HepG2 (cell line): Measurements from ENCODE around the gene CCDC117. TPM values are rescaled to one million over a fixed set of nuclear protein-coding genes. Genes with fewer than 3 reads are reported as not detected.

Source experiments
- BCL6 ChIP-seq: IDR thresholded peaks from 2 replicates; pipeline ENCODE4 v1.6.1; 2016; ENCODE audit warnings: missing genetic modification reagents, missing compliant biosample characterization
- ELF3 ChIP-seq: IDR thresholded peaks from 2 replicates; pipeline ENCODE4 v1.6.1; 2016; ENCODE audit warnings: missing genetic modification reagents, missing compliant biosample characterization
- FOXJ3 ChIP-seq: sonication (generic); formaldehyde crosslinking; IDR thresholded peaks from 2 replicates; pipeline ENCODE4 v1.4.0; 2020; ENCODE audit warnings: missing genetic modification reagents, mild to moderate bottlenecking, borderline replicate concordance
- MEIS1 ChIP-seq: sonication (generic); formaldehyde crosslinking; IDR thresholded peaks from 2 replicates; pipeline ENCODE4 v1.9.0; 2021; ENCODE audit warnings: mild to moderate bottlenecking, missing genetic modification reagents, moderate library complexity, borderline replicate concordance
- MLLT10 ChIP-seq: sonication (generic); formaldehyde crosslinking; IDR thresholded peaks from 2 replicates; pipeline ENCODE4 v1.4.0; 2020; ENCODE audit warnings: missing genetic modification reagents
- MTERF4 ChIP-seq: sonication (generic); formaldehyde crosslinking; IDR thresholded peaks from 2 replicates; pipeline ENCODE4 v1.8.0; 2023; ENCODE audit warnings: mild to moderate bottlenecking, missing genetic modification reagents
- NR2F2 ChIP-seq: IDR thresholded peaks from 2 replicates; pipeline ENCODE4 v1.6.1; 2012; ENCODE audit warnings: low read depth, inconsistent platforms, borderline replicate concordance
- RARA ChIP-seq: IDR thresholded peaks from 2 replicates; pipeline ENCODE4 v1.6.1; 2016; ENCODE audit warnings: missing genetic modification reagents, missing compliant biosample characterization
- RBM39 ChIP-seq: fragments of 200-400 bp; formaldehyde crosslinking; IDR thresholded peaks from one replicate; pipeline ENCODE4 v1.6.1; 2018; ENCODE audit warnings: antibody characterized with exemption, mild to moderate bottlenecking, low read depth, low read length; ENCODE audit not compliant: poor library complexity, severe bottlenecking
- RCOR2 ChIP-seq: IDR thresholded peaks from 2 replicates; pipeline ENCODE4 v1.6.1; 2016; ENCODE audit warnings: missing biosample characterization, missing genetic modification reagents
- SNAI1 ChIP-seq: sonication (generic); formaldehyde crosslinking; IDR thresholded peaks from 2 replicates; pipeline ENCODE4 v1.5.0; 2020; ENCODE audit warnings: mild to moderate bottlenecking, missing genetic modification reagents, borderline replicate concordance
- TAF1 ChIP-seq: sonication (generic); formaldehyde crosslinking; IDR thresholded peaks from 2 replicates; pipeline ENCODE4 v1.4.0; 2020; ENCODE audit warnings: missing genetic modification reagents
- ZFP62 ChIP-seq: sonication (generic); formaldehyde crosslinking; IDR thresholded peaks from 2 replicates; pipeline ENCODE4 v1.4.0; 2020; ENCODE audit warnings: missing genetic modification reagents
- ZNF264 ChIP-seq: sonication (generic); formaldehyde crosslinking; IDR thresholded peaks from 2 replicates; pipeline ENCODE4 v1.4.0; 2020; ENCODE audit warnings: missing genetic modification reagents
- ZNF446 ChIP-seq: sonication (generic); formaldehyde crosslinking; IDR thresholded peaks from 2 replicates; pipeline ENCODE4 v1.5.0; 2020; ENCODE audit warnings: mild to moderate bottlenecking, missing genetic modification reagents
- ZNF576 ChIP-seq: sonication (generic); formaldehyde crosslinking; IDR thresholded peaks from 2 replicates; pipeline ENCODE4 v1.4.0; 2020; ENCODE audit warnings: mild to moderate bottlenecking, missing genetic modification reagents
- ZNF605 ChIP-seq: sonication (generic); formaldehyde crosslinking; IDR thresholded peaks from 2 replicates; pipeline ENCODE4 v1.8.0; 2022; ENCODE audit warnings: mild to moderate bottlenecking, missing genetic modification reagents
- ZNF703 ChIP-seq: sonication (generic); formaldehyde crosslinking; IDR thresholded peaks from 2 replicates; pipeline ENCODE4 v1.5.1; 2020; ENCODE audit warnings: missing genetic modification reagents, mild to moderate bottlenecking, moderate library complexity, borderline replicate concordance
- ZNF841 ChIP-seq: sonication (generic); formaldehyde crosslinking; IDR thresholded peaks from 2 replicates; pipeline ENCODE4 v1.8.1; 2023; ENCODE audit warnings: missing genetic modification reagents, borderline replicate concordance
- ZNF883 ChIP-seq: sonication (generic); formaldehyde crosslinking; IDR thresholded peaks from 2 replicates; pipeline ENCODE4 v1.5.1; 2020; ENCODE audit warnings: mild to moderate bottlenecking, missing genetic modification reagents; ENCODE audit errors: not compliant biosample characterization
- polyA plus RNA-seq, 8 experiments: library from polyadenylated mRNA; depleted of rRNA in 3 of 8; stranded (reverse) in 7 of 8; unstranded in 1 of 8; fragments of >200 nt; fragmentation: Illumina TruSeq in 4 of 8; extraction: Trizol in 4 of 8; gene quantifications; 2 replicates each; pipeline versions ENCODE4 v1.2.1 to v1.2.3, GENCODE V29; 2011 to 2016; ENCODE audit warnings: low read depth in 4 of 8, missing spikeins in 1 of 8, mixed read lengths in 1 of 8; ENCODE audit not compliant: insufficient read depth in 1 of 8
- total RNA-seq, 5 experiments: library from RNA; depleted of rRNA; stranded (reverse); fragments of >200 nt; fragmentation: Illumina TruSeq; extraction: Trizol; gene quantifications; 2 replicates each; pipeline ENCODE4 v1.2.3, GENCODE V29; 2016; ENCODE audit warnings: low read depth in 1 of 5
- TF ChIP-seq, protein P1 (sequence below), 2 experiments: sonication (generic) in 1 of 2; formaldehyde crosslinking in 1 of 2; IDR thresholded peaks; 2 replicates each; pipeline versions ENCODE4 v1.6.1 to v1.9.0; 2014 to 2022; ENCODE audit warnings: antibody characterized with exemption in 1 of 2, borderline replicate concordance in 1 of 2, inconsistent platforms in 1 of 2, low read depth in 1 of 2, missing genetic modification reagents in 1 of 2
- TF ChIP-seq, protein P2 (sequence below): sonication (generic); formaldehyde crosslinking; IDR thresholded peaks from 2 replicates; pipeline ENCODE4 v1.8.1; 2023; ENCODE audit warnings: mild to moderate bottlenecking, missing genetic modification reagents

The CCDC117 gene
- total and polyA plus RNA-seq, 2 of the 13 experiments (the other 11 are each of a cell fraction or from before 2014, with no cell fraction given) = 12.6 to 34.2 TPM

GRCh38 chr22:28829358-28830181 lies 57.1 kb downstream of the CCDC117 start (continued):
- TF ChIP-seq, protein P1, sequence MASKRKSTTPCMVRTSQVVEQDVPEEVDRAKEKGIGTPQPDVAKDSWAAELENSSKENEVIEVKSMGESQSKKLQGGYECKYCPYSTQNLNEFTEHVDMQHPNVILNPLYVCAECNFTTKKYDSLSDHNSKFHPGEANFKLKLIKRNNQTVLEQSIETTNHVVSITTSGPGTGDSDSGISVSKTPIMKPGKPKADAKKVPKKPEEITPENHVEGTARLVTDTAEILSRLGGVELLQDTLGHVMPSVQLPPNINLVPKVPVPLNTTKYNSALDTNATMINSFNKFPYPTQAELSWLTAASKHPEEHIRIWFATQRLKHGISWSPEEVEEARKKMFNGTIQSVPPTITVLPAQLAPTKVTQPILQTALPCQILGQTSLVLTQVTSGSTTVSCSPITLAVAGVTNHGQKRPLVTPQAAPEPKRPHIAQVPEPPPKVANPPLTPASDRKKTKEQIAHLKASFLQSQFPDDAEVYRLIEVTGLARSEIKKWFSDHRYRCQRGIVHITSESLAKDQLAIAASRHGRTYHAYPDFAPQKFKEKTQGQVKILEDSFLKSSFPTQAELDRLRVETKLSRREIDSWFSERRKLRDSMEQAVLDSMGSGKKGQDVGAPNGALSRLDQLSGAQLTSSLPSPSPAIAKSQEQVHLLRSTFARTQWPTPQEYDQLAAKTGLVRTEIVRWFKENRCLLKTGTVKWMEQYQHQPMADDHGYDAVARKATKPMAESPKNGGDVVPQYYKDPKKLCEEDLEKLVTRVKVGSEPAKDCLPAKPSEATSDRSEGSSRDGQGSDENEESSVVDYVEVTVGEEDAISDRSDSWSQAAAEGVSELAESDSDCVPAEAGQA (IDR thresholded peaks at IDR 0.05; ENCODE audit: low read depth) = no peak
- TF ChIP-seq, protein P1 (CRISPR knock-in tag; IDR thresholded peaks at IDR 0.05; ENCODE audit: borderline replicate concordance) = no peak
- TF ChIP-seq RBM39 (no peak), SNAI1 (CRISPR knock-in tag) (no peak), RCOR2 (CRISPR knock-in tag) (peak; percentile 88), MLLT10 (CRISPR knock-in tag) (no peak), ELF3 (peak; percentile 95), ZFP62 (CRISPR knock-in tag) (no peak), NR2F2 (0 out of 2 replicates have a peak, but pooled peaks have one; percentile 11), ZNF841 (CRISPR knock-in tag) (no peak), ZNF264 (no peak), ZNF703 (CRISPR knock-in tag) (no peak; the same call in 1 of the 2 replicates), ZNF576 (CRISPR knock-in tag) (no peak), TAF1 (CRISPR knock-in tag) (peak; percentile 38; the same call in 1 of the 2 replicates), ZNF883 (CRISPR knock-in tag) (no peak), RARA (CRISPR knock-in tag) (peak; percentile 59), ZNF446 (no peak), BCL6 (no peak; the same call in 1 of the 2 replicates), MEIS1 (CRISPR knock-in tag) (peak; percentile 77), ZNF605 (peak; percentile 77), FOXJ3 (CRISPR knock-in tag) (peak; percentile 64), MTERF4 (no peak)
- TF ChIP-seq, protein P2, sequence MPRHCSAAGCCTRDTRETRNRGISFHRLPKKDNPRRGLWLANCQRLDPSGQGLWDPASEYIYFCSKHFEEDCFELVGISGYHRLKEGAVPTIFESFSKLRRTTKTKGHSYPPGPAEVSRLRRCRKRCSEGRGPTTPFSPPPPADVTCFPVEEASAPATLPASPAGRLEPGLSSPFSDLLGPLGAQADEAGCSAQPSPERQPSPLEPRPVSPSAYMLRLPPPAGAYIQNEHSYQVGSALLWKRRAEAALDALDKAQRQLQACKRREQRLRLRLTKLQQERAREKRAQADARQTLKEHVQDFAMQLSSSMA (CRISPR knock-in tag) = no peak
